Activated T-helper 1 cell treated with anti-CD3 and anti-CD28 coated beads, Interleukin-12 subunit alpha, Interleukin-12 subunit beta, Interleukin-2, Interleukin-4 antibody, amounts not matched to agents 30 ng/mL and 10 ng/mL and 1 ng/mL, durations not matched to agents 14 hours and 24 hours and 36 hours (primary cell): Measurements from ENCODE around the gene C11orf68. TPM values are rescaled to one million over a fixed set of nuclear protein-coding genes. Genes with fewer than 3 reads are reported as not detected.

Experiments
- DNase-seq: peaks from one replicate; pipeline ENCODE4 v3.0.0; 2021; ENCODE audit warnings: low spot score
- H3K27ac Mint-ChIP-seq: one replicate; pipeline ENCODE4 v1.8.0; 2021; ENCODE audit warnings: mild to moderate bottlenecking, mixed read lengths
- H3K27me3 Mint-ChIP-seq: one replicate; pipeline ENCODE4 v1.8.0; 2022; ENCODE audit warnings: mild to moderate bottlenecking, moderate library complexity, mixed read lengths; ENCODE audit not compliant: insufficient read depth
- H3K36me3 Mint-ChIP-seq: one replicate; pipeline ENCODE4 v1.8.0; 2021; ENCODE audit warnings: low read depth, mixed read lengths
- H3K4me1 Mint-ChIP-seq: one replicate; pipeline ENCODE4 v1.8.0; 2021; ENCODE audit warnings: low read depth, mixed read lengths
- H3K4me3 Mint-ChIP-seq: one replicate; pipeline ENCODE4 v1.8.0; 2021; ENCODE audit warnings: mild to moderate bottlenecking, moderate library complexity, mixed read lengths
- H3K9me3 Mint-ChIP-seq: one replicate; pipeline ENCODE4 v1.8.0; 2021; ENCODE audit warnings: mixed read lengths
- intact Hi-C: fragments of 100-400 bp; cut with micrococcal nuclease; formaldehyde crosslinking; loops from one replicate; pipeline ENCODE4 v1.15.1; 2024
- total RNA-seq: library from RNA; stranded (reverse); gene quantifications from 2 replicates; pipeline ENCODE4 v1.2.3, GENCODE V29; 2022

Gene C11orf68
- total RNA-seq, 1 donor from 2014 or later: 21.4 TPM

DNA sequence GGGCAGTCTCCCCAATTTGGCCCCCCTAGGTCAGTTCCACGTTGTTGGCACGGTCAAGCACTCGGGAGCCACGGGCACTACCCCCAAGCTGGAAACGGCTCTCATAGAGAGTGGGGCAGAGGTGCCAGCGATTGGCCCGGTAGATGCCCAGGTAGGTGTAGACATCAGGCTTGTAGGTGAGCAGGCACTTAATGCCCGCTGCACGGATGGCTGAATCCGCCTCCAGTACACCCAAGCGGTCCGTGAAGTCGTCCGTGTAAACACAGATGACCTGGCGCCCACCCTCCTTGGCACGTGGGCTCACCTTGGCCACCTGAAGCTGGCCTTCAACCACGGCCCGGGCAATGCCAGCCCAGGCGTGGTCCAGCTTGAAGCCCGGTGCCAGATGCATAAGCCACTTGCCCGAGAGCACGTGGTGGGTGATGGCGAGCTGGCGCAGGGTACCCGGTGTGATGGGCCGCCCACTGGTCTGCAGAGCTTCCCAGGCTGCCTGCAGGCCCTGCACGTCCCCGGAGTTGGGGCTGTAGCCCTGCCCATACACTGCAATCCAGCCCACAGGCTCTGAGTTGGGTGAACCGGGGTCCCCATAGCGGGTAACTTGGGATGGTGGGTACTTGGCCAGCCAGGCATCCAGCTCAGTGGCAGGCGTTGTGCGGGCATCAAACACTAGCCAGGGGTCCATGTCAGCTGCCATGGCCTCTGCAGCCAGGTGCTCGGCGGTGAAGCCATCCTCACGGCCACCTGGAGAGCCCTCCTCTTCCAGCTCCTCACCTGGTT, 1.2 kb downstream of the C11orf68 start:
- peaks cover 17% of the 10 kb centered on the region for H3K4me1 Mint-ChIP-seq
- peak overlapping the region; percentile 88 for H3K4me3 Mint-ChIP-seq
- H3K36me3 Mint-ChIP-seq: peaks cover 22% of the 10 kb centered on the region
- DNase-seq: no peak
- H3K27me3 Mint-ChIP-seq: no peaks in the 10 kb centered on the region
- intact Hi-C loops: no loop called here
- no peaks in the 10 kb centered on the region for H3K9me3 Mint-ChIP-seq
- H3K27ac Mint-ChIP-seq: peak overlapping the region; percentile 84

DNA sequence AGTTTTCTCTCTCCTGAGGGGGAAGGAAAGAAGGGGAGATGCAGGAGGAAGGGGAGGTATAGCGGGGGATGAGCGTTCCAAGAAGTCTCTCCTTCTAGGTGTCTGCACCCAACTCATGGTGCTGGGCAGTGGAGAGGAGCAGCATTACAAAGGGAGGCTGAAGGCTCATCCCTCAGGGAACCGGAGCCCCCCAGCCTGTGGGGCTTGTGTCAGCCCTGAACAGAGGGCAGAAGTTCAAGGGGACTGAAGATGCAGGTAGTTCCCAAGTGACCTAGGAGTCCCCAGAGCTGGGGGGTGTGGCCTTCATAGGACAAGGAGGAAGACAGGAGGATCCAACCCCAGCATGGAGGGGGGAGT, 1.8 kb downstream of the C11orf68 start:
- H3K9me3 Mint-ChIP-seq: no peaks in the 10 kb centered on the region
- DNase-seq: no peak
- peaks cover 17% of the 10 kb centered on the region for H3K4me1 Mint-ChIP-seq
- H3K27me3 Mint-ChIP-seq: no peaks in the 10 kb centered on the region
- intact Hi-C loops: no loop called here
- H3K36me3 Mint-ChIP-seq: peaks cover 16% of the 10 kb centered on the region
- peak overlapping the region; percentile 88 for H3K4me3 Mint-ChIP-seq
- peak overlapping the region; percentile 40 for H3K27ac Mint-ChIP-seq

DNA sequence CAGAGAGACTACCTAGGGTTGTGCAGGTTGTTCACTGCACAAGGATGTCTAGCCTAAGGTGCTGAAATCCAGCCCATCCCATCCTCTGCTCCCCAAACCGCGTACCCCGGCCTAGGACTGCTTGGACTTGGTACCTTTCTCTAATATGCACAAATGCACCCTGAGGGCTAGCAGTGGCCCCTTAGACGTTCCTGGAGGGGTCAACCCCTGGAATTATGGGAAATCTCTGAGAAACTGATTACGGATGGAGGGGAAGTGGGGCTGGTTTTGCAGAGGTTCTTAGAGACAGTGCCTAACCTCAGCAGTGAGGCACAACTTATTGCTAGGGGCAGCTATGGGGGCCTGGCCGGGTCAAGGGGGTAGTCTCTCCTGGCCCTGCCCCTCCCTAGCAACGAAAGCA, 2.5 kb downstream of the C11orf68 start:
- H3K4me1 Mint-ChIP-seq: peaks cover 17% of the 10 kb centered on the region
- no peak for DNase-seq
- peaks cover 15% of the 10 kb centered on the region for H3K36me3 Mint-ChIP-seq
- H3K27me3 Mint-ChIP-seq: no peaks in the 10 kb centered on the region
- intact Hi-C loops: no loop called here
- H3K9me3 Mint-ChIP-seq: no peaks in the 10 kb centered on the region
- peak overlapping the region; percentile 88 for H3K4me3 Mint-ChIP-seq
- H3K27ac Mint-ChIP-seq: no peak overlapping the region

DNA sequence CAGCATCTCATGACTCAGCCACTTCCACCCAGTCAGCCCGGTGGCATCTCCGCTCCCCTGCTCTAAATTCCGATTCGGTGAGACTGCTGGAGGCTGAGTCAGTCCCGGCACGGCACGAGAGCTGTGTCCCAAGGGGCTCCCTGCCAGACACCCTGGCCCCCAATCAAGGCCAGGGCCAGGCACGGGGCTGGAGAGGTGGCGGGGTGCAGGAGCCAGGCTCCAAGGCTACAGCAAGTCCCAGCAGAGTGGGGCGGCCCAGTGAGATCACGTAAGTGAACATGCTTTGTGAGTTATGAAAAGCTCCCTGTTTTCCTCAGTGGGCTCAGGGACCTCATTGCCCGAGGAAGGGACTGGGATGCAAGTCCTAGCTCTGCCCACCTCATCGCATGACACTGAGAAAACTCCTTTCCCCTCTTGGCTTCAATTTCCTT, 3.0 kb downstream of the C11orf68 start:
- DNase-seq: no peak
- Mint-ChIP-seq H3K36me3 (peaks cover 15% of the 10 kb centered on the region), H3K9me3 (no peaks in the 10 kb centered on the region), H3K4me1 (peaks cover 17% of the 10 kb centered on the region), H3K4me3 (no peak overlapping the region), H3K27ac (no peak overlapping the region), H3K27me3 (no peaks in the 10 kb centered on the region)
- intact Hi-C loops: no loop called here

DNA sequence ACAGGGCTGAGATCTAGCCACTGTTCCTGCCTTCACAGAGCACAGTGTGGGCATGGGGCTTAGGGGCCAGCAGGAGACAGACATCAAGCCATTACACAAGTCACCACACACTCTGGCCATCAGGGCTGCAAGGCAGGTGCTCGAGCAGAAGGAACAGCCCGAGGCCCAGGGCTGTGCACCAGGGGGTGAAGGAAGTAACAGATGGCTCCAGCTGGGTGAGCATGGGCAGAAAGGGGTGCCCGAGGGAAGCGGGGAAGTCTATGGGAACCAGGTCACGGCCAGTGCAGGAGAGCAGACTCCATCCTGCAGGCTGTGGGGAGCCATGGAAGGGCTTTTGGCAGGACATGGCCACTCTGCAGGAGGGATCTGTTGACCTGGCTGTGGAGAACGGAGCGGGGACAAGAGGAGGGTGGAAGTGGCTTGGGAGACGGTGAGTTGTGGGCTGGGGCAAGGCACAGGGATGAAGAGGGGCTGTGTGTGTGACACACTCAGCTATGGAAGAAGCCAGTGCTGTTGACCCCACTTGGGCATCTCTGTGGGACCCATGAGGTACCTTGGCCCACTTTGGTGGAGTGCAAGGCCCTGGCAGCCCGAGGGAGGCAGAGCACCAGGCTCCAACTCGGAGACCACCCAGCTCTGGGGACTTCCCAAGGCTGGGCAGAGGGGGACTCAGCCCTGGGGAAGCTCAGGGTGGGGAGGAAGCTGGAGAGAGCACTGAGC, 3.6 kb downstream of the C11orf68 start:
- no peak for DNase-seq
- no peak overlapping the region for H3K27ac Mint-ChIP-seq
- H3K36me3 Mint-ChIP-seq: peaks cover 15% of the 10 kb centered on the region
- no peaks in the 10 kb centered on the region for H3K27me3 Mint-ChIP-seq
- H3K4me3 Mint-ChIP-seq: peak overlapping the region; percentile 19
- H3K9me3 Mint-ChIP-seq: no peaks in the 10 kb centered on the region
- intact Hi-C loops: no loop called here
- H3K4me1 Mint-ChIP-seq: peaks cover 16% of the 10 kb centered on the region

DNA sequence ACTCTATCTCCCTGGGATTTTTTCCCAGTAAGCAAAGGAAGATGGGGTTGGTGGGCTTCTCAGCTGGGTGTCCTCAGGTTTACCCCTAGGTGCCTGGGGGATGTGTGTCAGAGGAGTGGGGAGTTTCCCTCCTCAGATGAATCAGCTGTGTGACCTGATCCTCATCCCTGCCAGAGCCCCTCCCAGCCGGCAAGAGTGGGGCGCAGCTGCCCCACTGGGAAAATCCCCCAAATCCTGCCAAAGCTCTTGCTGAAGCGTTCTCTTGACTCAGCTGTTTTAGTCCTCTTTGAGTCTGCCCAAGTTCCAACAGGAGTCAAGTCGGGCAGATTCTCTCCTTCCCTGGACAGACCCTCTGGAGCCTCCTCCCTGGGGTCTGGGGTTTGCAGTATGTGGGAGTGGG, 6.0 kb downstream of the C11orf68 start:
- Mint-ChIP-seq H3K4me1 (peaks cover 20% of the 10 kb centered on the region), H3K27ac (no peak overlapping the region), H3K9me3 (no peaks in the 10 kb centered on the region), H3K4me3 (no peak overlapping the region), H3K36me3 (peaks cover 13% of the 10 kb centered on the region), H3K27me3 (peaks cover 3% of the 10 kb centered on the region)
- no peak for DNase-seq
- intact Hi-C loops: no loop called here

DNA sequence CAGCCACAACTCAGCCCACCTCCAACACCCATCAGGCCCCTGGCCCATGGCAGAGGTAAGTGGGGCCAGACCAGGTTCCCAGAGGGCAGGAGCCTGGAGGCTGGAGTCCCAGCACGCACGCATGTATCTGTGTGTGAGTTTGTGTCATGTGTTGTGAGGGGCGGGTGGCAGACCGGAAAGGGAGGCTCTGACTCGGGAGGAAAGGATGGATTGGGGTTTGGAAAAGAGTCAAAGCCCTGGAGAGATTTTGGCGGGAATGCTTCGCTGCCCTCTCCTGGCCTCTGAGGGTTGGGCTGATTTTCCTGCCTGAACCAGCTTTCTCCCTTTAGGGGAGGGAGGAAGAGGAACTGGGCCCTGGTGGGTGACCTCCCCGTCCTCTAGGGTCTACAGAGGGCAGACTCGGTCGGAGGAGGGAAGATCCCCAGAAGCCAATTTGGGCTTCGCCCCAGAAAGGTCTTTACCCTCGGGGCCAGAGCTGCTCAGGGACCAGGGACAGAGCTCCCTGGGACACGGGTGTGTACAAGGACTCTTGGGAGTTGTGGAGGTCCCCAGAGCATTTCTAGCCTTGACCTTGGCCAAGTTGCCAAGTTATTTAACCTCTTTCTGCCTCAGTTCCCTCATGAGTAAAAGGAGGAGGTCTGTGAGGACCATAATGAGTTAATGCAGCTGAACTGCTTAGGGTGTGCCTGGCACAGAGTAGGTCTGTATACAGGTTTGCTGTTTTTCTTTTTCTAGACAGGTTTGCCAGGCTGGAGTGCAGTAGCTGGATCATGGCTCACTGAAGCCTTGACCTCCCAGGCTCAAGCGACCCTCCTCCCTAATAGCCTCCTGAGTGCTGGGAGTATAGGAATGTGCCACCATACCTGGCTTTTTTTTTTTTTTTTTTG, 6.9 kb downstream of the C11orf68 start:
- Mint-ChIP-seq H3K4me1 (peaks cover 17% of the 10 kb centered on the region), H3K27ac (no peak overlapping the region)
- DNase-seq: no peak

DNA sequence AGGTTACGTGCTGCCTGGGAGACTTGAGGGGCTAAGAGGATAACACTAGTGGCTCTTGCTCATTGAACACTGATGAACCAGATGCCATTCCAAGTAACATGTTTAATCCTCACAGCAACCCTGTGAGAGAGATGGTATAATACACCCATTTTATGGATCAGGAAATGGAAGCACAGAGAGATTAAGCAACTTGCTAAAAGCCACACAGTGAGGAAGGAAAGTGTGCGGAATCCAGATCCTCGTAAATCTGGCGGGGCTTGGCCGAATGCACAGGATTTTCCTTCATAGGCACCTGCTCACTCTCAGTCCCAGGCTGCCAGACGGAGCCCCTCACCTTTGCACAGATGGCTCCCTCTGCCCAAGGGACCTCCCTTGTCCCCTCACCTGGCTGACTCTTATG, 11.0 kb downstream of the C11orf68 start:
- DNase-seq: no peak
- H3K4me1 Mint-ChIP-seq: peaks cover 8% of the 10 kb centered on the region
- no peak overlapping the region for H3K27ac Mint-ChIP-seq
- H3K27me3 Mint-ChIP-seq: peaks cover 22% of the 10 kb centered on the region
- no peak overlapping the region for H3K4me3 Mint-ChIP-seq
- intact Hi-C loops: no loop called here
- H3K36me3 Mint-ChIP-seq: no peaks in the 10 kb centered on the region
- H3K9me3 Mint-ChIP-seq: no peaks in the 10 kb centered on the region

More for the DNA sequence above, 6.9 kb downstream of the C11orf68 start:
- H3K27me3 Mint-ChIP-seq: peaks cover 9% of the 10 kb centered on the region
- H3K4me3 Mint-ChIP-seq: no peak overlapping the region
- H3K36me3 Mint-ChIP-seq: peaks cover 10% of the 10 kb centered on the region
- intact Hi-C loops: no loop called here
- no peaks in the 10 kb centered on the region for H3K9me3 Mint-ChIP-seq

DNA sequence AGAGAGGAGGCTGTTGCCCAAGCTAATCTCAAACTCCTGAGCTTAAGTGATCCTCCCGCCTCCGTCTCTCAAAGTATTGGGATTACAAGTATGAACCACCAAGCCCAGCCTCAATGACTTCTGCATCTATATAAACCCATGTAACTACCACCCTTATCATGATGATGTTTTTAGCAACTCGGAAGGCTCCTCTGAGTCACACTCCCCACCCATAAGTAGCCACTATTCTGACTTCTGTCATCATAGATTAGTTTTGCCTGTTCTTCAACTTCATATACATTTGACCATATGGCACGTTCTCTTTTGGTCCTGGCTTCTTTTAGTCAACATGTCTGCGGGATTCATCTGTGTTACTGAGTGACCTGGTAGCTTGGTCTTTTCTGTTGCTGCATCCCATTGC, 12.3 kb downstream of the C11orf68 start:
- Mint-ChIP-seq H3K27ac (no peak overlapping the region), H3K27me3 (peaks cover 25% of the 10 kb centered on the region), H3K4me3 (no peak overlapping the region), H3K4me1 (peaks cover 14% of the 10 kb centered on the region), H3K9me3 (no peaks in the 10 kb centered on the region), H3K36me3 (no peaks in the 10 kb centered on the region)
- DNase-seq: no peak
- intact Hi-C loops: no loop called here

DNA sequence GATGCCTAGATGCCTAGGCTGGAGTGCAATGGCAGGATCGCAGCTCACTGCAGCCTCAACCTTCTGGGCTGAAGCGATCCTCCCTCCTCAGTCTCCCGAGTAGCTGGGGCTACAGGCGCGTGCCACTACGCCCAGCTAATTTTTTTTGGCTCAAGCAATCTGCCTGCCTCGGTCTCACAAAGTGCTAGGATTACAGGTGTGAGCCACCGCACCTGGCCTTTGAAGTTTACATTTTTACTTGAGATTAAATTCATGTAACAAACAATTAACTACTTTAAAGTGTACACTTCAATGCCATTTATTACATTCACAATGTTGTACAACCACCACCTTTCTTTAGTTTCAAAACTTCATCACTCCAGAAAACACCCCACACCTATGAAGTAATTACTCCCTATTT, 15.1 kb downstream of the C11orf68 start:
- Mint-ChIP-seq H3K27ac (no peak overlapping the region), H3K36me3 (no peaks in the 10 kb centered on the region), H3K4me1 (peaks cover 6% of the 10 kb centered on the region), H3K9me3 (no peaks in the 10 kb centered on the region), H3K4me3 (no peak overlapping the region), H3K27me3 (peaks cover 22% of the 10 kb centered on the region)
- DNase-seq: no peak
- intact Hi-C loops: no loop called here

DNA sequence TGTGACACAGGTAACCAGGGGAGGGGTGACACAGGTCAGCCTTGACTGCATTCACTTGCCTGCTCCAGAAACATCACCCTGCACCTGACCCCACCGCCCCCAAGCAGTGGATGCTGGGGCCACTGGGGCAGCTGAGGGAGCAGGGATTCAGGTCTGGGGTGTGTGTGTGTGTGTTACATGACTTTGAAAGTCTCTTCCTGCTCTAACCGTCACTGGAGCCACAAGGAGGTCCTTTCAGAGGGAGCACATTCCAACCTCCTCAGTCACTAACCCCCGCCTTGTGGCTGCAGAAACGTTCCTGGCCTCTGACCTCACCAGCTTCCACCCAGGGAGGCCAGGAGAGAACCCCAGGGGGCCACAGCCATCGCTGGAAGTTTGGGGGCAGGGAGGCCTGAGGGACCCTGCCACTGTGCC, 15.8 kb downstream of the C11orf68 start:
- H3K4me3 Mint-ChIP-seq: no peak overlapping the region
- no peak for DNase-seq
- H3K27me3 Mint-ChIP-seq: peaks cover 22% of the 10 kb centered on the region
- H3K27ac Mint-ChIP-seq: no peak overlapping the region
- intact Hi-C loops: no loop called here
- H3K36me3 Mint-ChIP-seq: no peaks in the 10 kb centered on the region
- no peaks in the 10 kb centered on the region for H3K9me3 Mint-ChIP-seq
- H3K4me1 Mint-ChIP-seq: peaks cover 6% of the 10 kb centered on the region

DNA sequence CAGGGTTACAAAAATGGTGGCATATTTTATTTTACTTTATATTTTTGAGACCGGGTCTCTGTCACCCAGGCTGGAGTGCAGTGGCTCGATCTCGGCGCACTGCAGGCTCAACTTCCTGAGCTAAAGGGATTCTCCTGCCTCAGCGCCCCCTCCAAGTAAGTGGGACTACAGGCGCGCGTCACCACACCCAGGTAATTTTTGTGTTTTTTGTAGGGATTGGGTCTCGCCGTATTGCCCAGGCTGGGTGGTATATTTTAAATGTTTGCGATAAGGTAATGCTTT, 18.0 kb downstream of the C11orf68 start:
- Mint-ChIP-seq H3K36me3 (peaks cover 13% of the 10 kb centered on the region), H3K27me3 (peaks cover 11% of the 10 kb centered on the region), H3K27ac (peak overlapping the region; percentile 67), H3K4me3 (peak overlapping the region; percentile 68), H3K4me1 (peaks cover 18% of the 10 kb centered on the region), H3K9me3 (no peaks in the 10 kb centered on the region)
- intact Hi-C loops: loop anchor here (1.0 to 2.0 kb wide), 6 partner anchors 11 to 101 kb away; partner anchors contain the start of genes BANF1, C11orf68, CCDC85B and CFL1
- no peak for DNase-seq
